Right cardiac atrium (tissue), 5 donors: Measurements from ENCODE around the gene DNAJB13. TPM values are rescaled to one million over a fixed set of nuclear protein-coding genes. Genes with fewer than 3 reads are reported as not detected.
A peak's percentile ranks its signal among the peaks of the same experiment; 100 is the strongest.

Source experiments
- ATAC-seq, 2 donors: fragments of 200-7000 bp; cut with Tn5 transposase; one replicate each; pipeline versions ENCODE4 v1.8.0 to v1.9.1; 2020; ENCODE audit warnings: moderate library complexity in 2 of 2, mild to moderate bottlenecking in 1 of 2
- DNase-seq, 3 donors: peaks; one replicate each; pipeline ENCODE4 v3.0.0-alpha.2; 2020
- H3K27ac ChIP-seq: one replicate; pipeline ENCODE4 v1.5.1; 2013; ENCODE audit warnings: mild to moderate bottlenecking, low read length, control low read depth, moderate library complexity
- H3K27me3 ChIP-seq: one replicate; pipeline ENCODE4 v1.6.1; 2013; ENCODE audit not compliant: control insufficient read depth, insufficient read depth
- H3K4me1 ChIP-seq: one replicate; pipeline ENCODE4 v1.6.1; 2013; ENCODE audit warnings: low read length; ENCODE audit not compliant: control insufficient read depth, insufficient read depth
- H3K4me3 ChIP-seq: one replicate; pipeline ENCODE4 v1.5.1; 2013; ENCODE audit warnings: low read length, control low read depth
- H3K9me3 ChIP-seq: one replicate; pipeline ENCODE4 v1.6.1; 2013; ENCODE audit warnings: low read length; ENCODE audit not compliant: control insufficient read depth
- WGBS: extraction: QIAGEN DNeasy Blood & Tissue Kit; methylation state at CpG from one replicate; pipeline ENCODE4 v1.1.7; 2013; 5-methylcytosine and 5-hydroxymethylcytosine counted together
- intact Hi-C, 4 donors: fragments of 100-400 bp; cut with DNase I; formaldehyde crosslinking; loops; one replicate each; pipeline versions ENCODE4 v1.11.0 to v1.14.0; 2022 to 2023
- long read RNA-seq, 4 donors: library from polyadenylated mRNA; unstranded; transcript quantifications; one replicate each; pipeline ENCODE4 v2.0.0, GENCODE V29; 2020 to 2021
- polyA plus RNA-seq: library from polyadenylated mRNA; stranded (reverse); fragments of 200-250 nt; gene quantifications from one replicate; pipeline ENCODE4 v1.2.3, GENCODE V29; 2013
- total RNA-seq, 4 donors: library from RNA; stranded (reverse); fragmentation: NEBNext Ultra II Directional; extraction: Animal tissue kit (Norgen Biotek cat#: 25700); gene quantifications; one replicate each; pipeline ENCODE4 v1.2.1, GENCODE V29; 2021
- donor health status: healthy with polysubstance abuse.
- donor health status: DM: no; HTN: yes; CAD: no.
- donor health status: DM: no; HTN: no; CAD: no.
- donor health status: DM: no; HTN: yes; CAD: no; lungs with severe emphysema.
- donor health status: DM: yes; HTN: yes; CAD: no.

The DNAJB13 gene
- total RNA-seq (under 1 TPM in 1 of 4 donors, not detected in 3; 0.26 TPM), polyA plus RNA-seq (not detected)
- long read RNA-seq, donor 1 = 0 reads
- long read RNA-seq, donor 2 = 0 reads
- long read RNA-seq, donor 3 = 0 reads
- long read RNA-seq, donor 4 = 0 reads

- intact Hi-C loops = no loop called here
- WGBS = 78% methylated on average over 12 of the region's 12 CpGs
These were observed at the start of gene DNAJB13 for GRCh38 chr11:73950869-73951710. DNAJB13 (plus strand) TSS chr11:73951026; CDS start chr11:73951070, 44 bp downstream.

GRCh38 chr11:73902303-73902702, 48.5 kb upstream of the DNAJB13 start:
- 92% methylated on average over 1 of the region's 1 CpG for WGBS
- H3K4me1 ChIP-seq = no peaks in the 10 kb centered on the region
- ATAC-seq = no peak
- H3K27me3 ChIP-seq = no peaks in the 10 kb centered on the region
- no peaks in the 10 kb centered on the region for H3K9me3 ChIP-seq
- no peak overlapping the region for H3K27ac ChIP-seq
- intact Hi-C loops = no loop called here
- H3K4me3 ChIP-seq = no peak overlapping the region
- DNase-seq = no peak

More at GRCh38 chr11:73950869-73951710, at the start of gene DNAJB13:
- DNase-seq (no peak), ATAC-seq (peak; percentile 46 to 65)
- H3K4me3 ChIP-seq = no peak within 1 kb of the TSS
- H3K27ac ChIP-seq = no peak within 1 kb of the TSS
- H3K27me3 ChIP-seq = no peaks in the 10 kb centered on the region
- no peaks in the 10 kb centered on the region for H3K9me3 ChIP-seq
- no peaks in the 10 kb centered on the region for H3K4me1 ChIP-seq

- Histone ChIP-seq H3K4me1 (no peaks in the 10 kb centered on the region), H3K4me3 (no peak overlapping the region), H3K27ac (no peak overlapping the region), H3K9me3 (no peaks in the 10 kb centered on the region), H3K27me3 (no peaks in the 10 kb centered on the region)
- no peak for DNase-seq
- intact Hi-C loops = no loop called here
- 71% methylated on average over 4 of the region's 4 CpGs for WGBS
- peak; percentile 88 to 91 for ATAC-seq
These were observed 43.6 kb upstream of the DNAJB13 start for GRCh38 chr11:73907191-73907590.

- no peak for ATAC-seq
- WGBS = 95% methylated on average over 2 of the region's 2 CpGs
These were observed 38.8 kb upstream of the DNAJB13 start for GRCh38 chr11:73912026-73912425.

GRCh38 chr11:73913472-73913871, 37.4 kb upstream of the DNAJB13 start:
- intact Hi-C loops = no loop called here
- no peak for ATAC-seq
- no peaks in the 10 kb centered on the region for H3K27me3 ChIP-seq
- no peak for DNase-seq
- H3K4me3 ChIP-seq = no peak overlapping the region
- no peak overlapping the region for H3K27ac ChIP-seq
- H3K9me3 ChIP-seq = no peaks in the 10 kb centered on the region
- no peaks in the 10 kb centered on the region for H3K4me1 ChIP-seq

More at GRCh38 chr11:73912026-73912425, 38.8 kb upstream of the DNAJB13 start:
- no peaks in the 10 kb centered on the region for H3K9me3 ChIP-seq
- no peak for DNase-seq
- intact Hi-C loops = no loop called here
- no peaks in the 10 kb centered on the region for H3K27me3 ChIP-seq
- H3K4me1 ChIP-seq = no peaks in the 10 kb centered on the region
- H3K4me3 ChIP-seq = no peak overlapping the region
- H3K27ac ChIP-seq = no peak overlapping the region

- no peak overlapping the region for H3K27ac ChIP-seq
- no peaks in the 10 kb centered on the region for H3K9me3 ChIP-seq
- DNase-seq (no peak), ATAC-seq (no peak)
- intact Hi-C loops = no loop called here
- no peaks in the 10 kb centered on the region for H3K4me1 ChIP-seq
- no peak overlapping the region for H3K4me3 ChIP-seq
- no peaks in the 10 kb centered on the region for H3K27me3 ChIP-seq
- WGBS = 77% methylated on average over 4 of the region's 4 CpGs
These were observed 36.5 kb upstream of the DNAJB13 start for GRCh38 chr11:73914284-73914683.

GRCh38 chr11:73916435-73916834, 34.4 kb upstream of the DNAJB13 start:
- WGBS = 88% methylated on average over 1 of the region's 1 CpG
- no peaks in the 10 kb centered on the region for H3K9me3 ChIP-seq
- DNase-seq = no peak
- no peaks in the 10 kb centered on the region for H3K27me3 ChIP-seq
- H3K4me1 ChIP-seq = no peaks in the 10 kb centered on the region
- ATAC-seq = no peak
- no peak overlapping the region for H3K4me3 ChIP-seq
- no peak overlapping the region for H3K27ac ChIP-seq
- intact Hi-C loops = no loop called here

- Histone ChIP-seq H3K4me3 (no peak overlapping the region), H3K4me1 (no peaks in the 10 kb centered on the region), H3K9me3 (no peaks in the 10 kb centered on the region), H3K27me3 (no peaks in the 10 kb centered on the region), H3K27ac (no peak overlapping the region)
- no peak for ATAC-seq
- DNase-seq = no peak
- intact Hi-C loops = no loop called here
- 98% methylated on average over 4 of the region's 4 CpGs for WGBS
These were observed 29.6 kb upstream of the DNAJB13 start for GRCh38 chr11:73921180-73921579.

- WGBS = 96% methylated on average over 2 of the region's 2 CpGs
- no peak overlapping the region for H3K27ac ChIP-seq
- no peaks in the 10 kb centered on the region for H3K9me3 ChIP-seq
- no peaks in the 10 kb centered on the region for H3K27me3 ChIP-seq
- intact Hi-C loops = no loop called here
- H3K4me1 ChIP-seq = no peaks in the 10 kb centered on the region
- no peak for DNase-seq
- no peak overlapping the region for H3K4me3 ChIP-seq
- no peak for ATAC-seq
These were observed 21.4 kb upstream of the DNAJB13 start for GRCh38 chr11:73929388-73929787.

GRCh38 chr11:73931039-73931645, 19.7 kb upstream of the DNAJB13 start:
- ATAC-seq (peak; percentile 36 to 43), DNase-seq (no peak)
- H3K27me3 ChIP-seq = no peaks in the 10 kb centered on the region
- intact Hi-C loops = no loop called here
- H3K9me3 ChIP-seq = no peaks in the 10 kb centered on the region
- WGBS = 62% methylated on average over 7 of the region's 7 CpGs
- H3K4me1 ChIP-seq = no peaks in the 10 kb centered on the region
- no peak overlapping the region for H3K4me3 ChIP-seq
- H3K27ac ChIP-seq = no peak overlapping the region

- DNase-seq = no peak
- no peak for ATAC-seq
- H3K27ac ChIP-seq = no peak overlapping the region
- H3K4me3 ChIP-seq = no peak overlapping the region
- no peaks in the 10 kb centered on the region for H3K27me3 ChIP-seq
- no peaks in the 10 kb centered on the region for H3K9me3 ChIP-seq
- 95% methylated on average over 6 of the region's 6 CpGs for whole genome bisulfite sequencing
- no peaks in the 10 kb centered on the region for H3K4me1 ChIP-seq
- intact Hi-C loops = no loop called here
These were observed 18.9 kb upstream of the DNAJB13 start for GRCh38 chr11:73931951-73932350.
